H1 (cell line): ENCODE results near the gene DKK3. TPM values are rescaled to one million over a fixed set of nuclear protein-coding genes. Genes with fewer than 3 reads are reported as not detected.

ENCODE experiments used
- CTCF ChIA-PET: fragments of 300-600 bp; sonication (Branson Sonifier 250); formaldehyde crosslinking; loops from one replicate; lab custom pipeline; 2021; ENCODE audit not compliant: partially characterized antibody; lab: Charles Lee
- POLR2A ChIA-PET: fragments of 300-600 bp; sonication (Branson Sonifier 250); formaldehyde crosslinking; loops from one replicate; lab custom pipeline; 2021; ENCODE audit warnings: inconsistent platforms; ENCODE audit not compliant: partially characterized antibody; lab: Charles Lee
- DNase-seq, 2 experiments: peaks; one replicate each; pipeline versions ENCODE4 v3.0.0 to v3.0.0-alpha.2; 2010 to 2022; ENCODE audit warnings: low spot score in 2 of 2, low read depth in 1 of 2, mixed read lengths in 1 of 2
- FAIRE-seq: peaks from 2 replicates; lab custom pipeline; 2011; peaks lifted over from hg19 to GRCh38; lab: Jason Lieb, UNC
- H2AFZ ChIP-seq: 2 replicates; pipeline ENCODE4 v1.8.1; 2012; ENCODE audit warnings: low read length, inconsistent platforms
- H2AK5ac ChIP-seq: 2 replicates; pipeline ENCODE4 v1.6.1; 2013; ENCODE audit warnings: low read depth, low read length
- H2BK120ac ChIP-seq: replicated peaks from 2 replicates; pipeline ENCODE3; 2013; ENCODE audit warnings: low read depth, low read length, inconsistent platforms
- H2BK12ac ChIP-seq: 2 replicates; pipeline ENCODE4 v1.6.1; 2013; ENCODE audit warnings: low read depth, low read length
- H2BK15ac ChIP-seq: 2 replicates; pipeline ENCODE4 v1.6.1; 2013; ENCODE audit warnings: low read length
- H2BK20ac ChIP-seq: 2 replicates; pipeline ENCODE4 v1.6.1; 2013; ENCODE audit warnings: low read length
- H2BK5ac ChIP-seq: 2 replicates; pipeline ENCODE4 v1.6.1; 2013; ENCODE audit warnings: low read depth, low read length
- H3K14ac ChIP-seq: 2 replicates; pipeline ENCODE4 v1.6.1; 2013; ENCODE audit warnings: inconsistent platforms; ENCODE audit not compliant: insufficient read length
- H3K18ac ChIP-seq: 2 replicates; pipeline ENCODE4 v1.6.1; 2013; ENCODE audit warnings: low read length; ENCODE audit errors: extremely low read depth
- H3K23ac ChIP-seq: 2 replicates; pipeline ENCODE4 v1.6.1; 2013; ENCODE audit warnings: inconsistent platforms; ENCODE audit not compliant: insufficient read length
- H3K23me2 ChIP-seq: 2 replicates; pipeline ENCODE4 v1.6.1; 2013; ENCODE audit warnings: low read depth, low read length
- H3K27ac ChIP-seq: 2 replicates; pipeline ENCODE4 v1.6.1; 2011; ENCODE audit warnings: low read depth, low read length, inconsistent platforms
- H3K27me3 ChIP-seq, 4 experiments: replicated peaks in 1 of 4; 1 replicate in 1 of 4; 2 replicates in 3 of 4; pipeline versions ENCODE4 v1.6.1 to v1.8.1; 2011 to 2013; ENCODE audit warnings: low read length in 3 of 4, mild to moderate bottlenecking in 3 of 4, inconsistent platforms in 2 of 4, mixed read lengths in 2 of 4, moderate library complexity in 1 of 4; ENCODE audit not compliant: control insufficient read depth in 3 of 4, insufficient read depth in 3 of 4; ENCODE audit errors: extremely low read depth in 1 of 4
- H3K36me3 ChIP-seq, 4 experiments: 2 replicates each; pipeline versions ENCODE4 v1.6.1 to v1.8.1; 2011 to 2013; ENCODE audit warnings: mild to moderate bottlenecking in 4 of 4, low read length in 3 of 4, moderate library complexity in 2 of 4, control low read depth in 1 of 4, inconsistent platforms in 1 of 4; ENCODE audit not compliant: insufficient read depth in 4 of 4, control insufficient read depth in 2 of 4
- H3K4ac ChIP-seq: replicated peaks from 2 replicates; pipeline ENCODE3; 2013; ENCODE audit warnings: low read length, low read depth, mixed read lengths, inconsistent platforms; ENCODE audit not compliant: insufficient read length
- H3K4me1 ChIP-seq, 4 experiments: replicated peaks in 1 of 4; 1 replicate in 1 of 4; 2 replicates in 3 of 4; pipeline versions ENCODE4 v1.6.1 to v1.8.1; 2011 to 2013; ENCODE audit warnings: low read length in 3 of 4, inconsistent platforms in 2 of 4, mixed read lengths in 1 of 4; ENCODE audit not compliant: insufficient read depth in 4 of 4, control insufficient read depth in 3 of 4
- H3K4me2 ChIP-seq, 2 experiments: 2 replicates each; pipeline versions ENCODE4 v1.6.1 to v1.8.1; 2011 to 2013; ENCODE audit warnings: low read depth in 2 of 2, low read length in 2 of 2, control low read depth in 1 of 2, inconsistent platforms in 1 of 2, mild to moderate bottlenecking in 1 of 2; ENCODE audit not compliant: insufficient read depth in 1 of 2
- H3K4me3 ChIP-seq, 4 experiments: fragments of 200-600, 300-600 bp in 1 of 4; sonication (generic), shearing (Covaris generic), sonication (Bioruptor Twin) in 1 of 4; 2 replicates each; pipeline versions ENCODE4 v1.5.1 to v1.8.1; 2011 to 2016; ENCODE audit warnings: low read length in 4 of 4, low read depth in 3 of 4, control low read depth in 2 of 4, inconsistent platforms in 2 of 4, mild to moderate bottlenecking in 2 of 4, mixed read lengths in 1 of 4, moderate library complexity in 1 of 4; ENCODE audit not compliant: insufficient read depth in 2 of 4; ENCODE audit errors: extremely low read depth in 1 of 4
- H3K56ac ChIP-seq: replicated peaks from 2 replicates; pipeline ENCODE3; 2013; ENCODE audit warnings: low read depth, mild to moderate bottlenecking, mixed read lengths, low read length, inconsistent platforms; ENCODE audit not compliant: insufficient read length
- H3K79me1 ChIP-seq: 2 replicates; pipeline ENCODE4 v1.6.1; 2013; ENCODE audit warnings: low read depth, low read length, control low read depth
- H3K79me2 ChIP-seq, 2 experiments: 2 replicates each; pipeline versions ENCODE4 v1.6.1 to v1.8.1; 2012 to 2013; ENCODE audit warnings: low read length in 2 of 2, mild to moderate bottlenecking in 2 of 2, inconsistent platforms in 1 of 2; ENCODE audit not compliant: insufficient read depth in 2 of 2, control insufficient read depth in 1 of 2
- H3K9ac ChIP-seq, 4 experiments: replicated peaks in 1 of 4; 1 replicate in 1 of 4; 2 replicates in 3 of 4; pipeline versions ENCODE4 v1.6.1 to v1.8.1; 2011 to 2013; ENCODE audit warnings: low read depth in 3 of 4, low read length in 3 of 4, control low read depth in 2 of 4, mild to moderate bottlenecking in 2 of 4, moderate library complexity in 2 of 4, inconsistent platforms in 1 of 4; ENCODE audit errors: extremely low read depth in 1 of 4
- H3K9me3 ChIP-seq, 2 experiments: 2 replicates each; pipeline versions ENCODE4 v1.6.1 to v1.8.1; 2012 to 2013; ENCODE audit warnings: mild to moderate bottlenecking in 2 of 2, moderate library complexity in 2 of 2, control low read depth in 1 of 2, inconsistent platforms in 1 of 2, low read depth in 1 of 2, low read length in 1 of 2, mixed read lengths in 1 of 2; ENCODE audit not compliant: insufficient read depth in 2 of 2
- H4K20me1 ChIP-seq, 2 experiments: replicated peaks in 1 of 2; 2 replicates each; pipeline versions ENCODE3 to v1.8.1; 2011 to 2013; ENCODE audit warnings: inconsistent platforms in 2 of 2, low read length in 2 of 2, mild to moderate bottlenecking in 1 of 2; ENCODE audit not compliant: insufficient read depth in 2 of 2, control insufficient read depth in 1 of 2
- H4K5ac ChIP-seq: 2 replicates; pipeline ENCODE4 v1.6.1; 2013; ENCODE audit warnings: low read length, low read depth, mixed read lengths, inconsistent platforms; ENCODE audit not compliant: insufficient read length
- H4K8ac ChIP-seq: 2 replicates; pipeline ENCODE4 v1.8.0; 2013; ENCODE audit warnings: mild to moderate bottlenecking, moderate library complexity, low read length, inconsistent platforms; ENCODE audit not compliant: insufficient read depth; ENCODE audit errors: extremely low read depth
- H4K91ac ChIP-seq: replicated peaks from 2 replicates; pipeline ENCODE3; 2013; ENCODE audit warnings: low read length, mixed read lengths, inconsistent platforms; ENCODE audit not compliant: insufficient read length
- ASH2L ChIP-seq: fragments of 200-600, 300-600 bp; sonication (generic); IDR thresholded peaks from one replicate; pipeline ENCODE4 v1.7.1; 2017; ENCODE audit warnings: low read length
- BACH1 ChIP-seq: IDR thresholded peaks from 2 replicates; pipeline ENCODE4 v1.6.1; 2012; ENCODE audit warnings: low read length, improper control_type of control experiment
- BCL11A ChIP-seq, 2 experiments: IDR thresholded peaks; one replicate each; pipeline ENCODE4 v1.6.1; 2011; ENCODE audit warnings: low read depth in 2 of 2, low read length in 2 of 2, mild to moderate bottlenecking in 2 of 2
- CTBP2 ChIP-seq: IDR thresholded peaks from 2 replicates; pipeline ENCODE4 v1.7.0; 2011; ENCODE audit warnings: borderline replicate concordance, mild to moderate bottlenecking, moderate library complexity, mixed read lengths, low read length; ENCODE audit not compliant: insufficient read depth, insufficient read length
- EGR1 ChIP-seq: IDR thresholded peaks from 2 replicates; pipeline ENCODE4 v1.6.1; 2011; ENCODE audit warnings: low read depth, low read length, borderline replicate concordance
- HDAC2 ChIP-seq, 2 experiments: fragments of 300-600 bp in 1 of 2; sonication (generic) in 1 of 2; IDR thresholded peaks; 2 replicates each; pipeline ENCODE4 v1.6.1; 2011 to 2012; ENCODE audit warnings: low read depth in 2 of 2, low read length in 2 of 2, mild to moderate bottlenecking in 2 of 2, moderate library complexity in 2 of 2, borderline replicate concordance in 1 of 2, inconsistent platforms in 1 of 2
- JUN ChIP-seq: IDR thresholded peaks from 2 replicates; pipeline ENCODE4 v1.6.1; 2011; ENCODE audit warnings: low read depth, mild to moderate bottlenecking, improper control_type of control experiment, low read length
- MAFK ChIP-seq: IDR thresholded peaks from 2 replicates; pipeline ENCODE4 v1.6.1; 2012; ENCODE audit warnings: low read depth, mild to moderate bottlenecking, improper control_type of control experiment, low read length
- PHF8 ChIP-seq: fragments of 200-600 bp; sonication (generic); conservative IDR thresholded peaks from 2 replicates; pipeline ENCODE4 v1.7.1; 2012; ENCODE audit warnings: low read depth, mild to moderate bottlenecking, inconsistent platforms, low read length, moderate library complexity
- POLR2A ChIP-seq, 2 experiments: IDR thresholded peaks; 1 replicate in 1 of 2; 2 replicates in 1 of 2; pipeline ENCODE4 v1.6.1; 2011; ENCODE audit warnings: low read depth in 2 of 2, low read length in 2 of 2, mild to moderate bottlenecking in 2 of 2; ENCODE audit errors: control extremely low read depth in 1 of 2
- POU5F1 ChIP-seq: IDR thresholded peaks from 2 replicates; pipeline ENCODE4 v1.6.1; 2011; ENCODE audit warnings: low read depth, mild to moderate bottlenecking, low read length, moderate library complexity
- RBBP5 ChIP-seq: IDR thresholded peaks from 2 replicates; pipeline ENCODE4 v1.7.1; 2012; ENCODE audit warnings: low read depth, mild to moderate bottlenecking, inconsistent platforms, low read length, moderate library complexity, borderline replicate concordance
- SIRT6 ChIP-seq: IDR thresholded peaks from one replicate; pipeline ENCODE4 v1.7.1; 2012; ENCODE audit warnings: low read length, inconsistent platforms
- SP2 ChIP-seq: IDR thresholded peaks from 2 replicates; pipeline ENCODE4 v1.6.1; 2012; ENCODE audit warnings: mild to moderate bottlenecking, low read length, inconsistent platforms
- TCF12 ChIP-seq: IDR thresholded peaks from 2 replicates; pipeline ENCODE4 v1.6.1; 2011; ENCODE audit warnings: low read depth, mild to moderate bottlenecking, low read length
- TEAD4 ChIP-seq: IDR thresholded peaks from 2 replicates; pipeline ENCODE4 v1.6.1; 2012; ENCODE audit warnings: low read depth, low read length, inconsistent platforms, mixed read lengths
- WGBS, 2 experiments: shearing (Covaris generic) in 1 of 2; methylation state at CpG; one replicate each; pipeline versions ENCODE4 v1.1.6 to v1.1.7; 2013 to 2015; ENCODE audit warnings: low lambda C conversion rate in 2 of 2, mixed read lengths in 2 of 2, inconsistent platforms in 1 of 2, low coverage in 1 of 2, missing lambda C conversion rate in 1 of 2; ENCODE audit not compliant: insufficient replicate concordance in 2 of 2, insufficient coverage in 1 of 2, insufficient read length in 1 of 2; ENCODE audit errors: extremely low coverage in 1 of 2, missing lambda C conversion rate in 1 of 2; 5-methylcytosine and 5-hydroxymethylcytosine counted together
- polyA plus RNA-seq, 7 experiments: library from polyadenylated mRNA; depleted of rRNA in 3 of 7; stranded (reverse) in 5 of 7; unstranded in 2 of 7; fragments of >200 nt in 5 of 7; fragments of 200-250 nt in 2 of 7; gene quantifications; 1 replicate in 5 of 7; 2 replicates in 1 of 7; 4 replicates in 1 of 7; pipeline versions ENCODE4 v1.2.1 to v1.2.3, GENCODE V29; 2011 to 2013; ENCODE audit warnings: missing spikeins in 2 of 7, mixed read lengths in 2 of 7
- total RNA-seq: library from RNA; stranded (reverse); fragmentation: NEBNext Ultra II Directional; extraction: Animal tissue kit (Norgen Biotek cat#: 25700); gene quantifications from 2 replicates; pipeline ENCODE4 v1.2.1, GENCODE V29; 2021

The DKK3 gene
- total and polyA plus RNA-seq, 2 of the 8 experiments (the other 6 are each of a cell fraction or from before 2014, with no cell fraction given) = 30.0 to 40.1 TPM

GRCh38 chr11:11980200-11980599 is 28.2 kb downstream of the DKK3 start:
- FAIRE-seq (no peak), DNase-seq (no peak)
- H4K8ac ChIP-seq = no peak overlapping the region
- H3K18ac ChIP-seq = no peak overlapping the region
- no peaks in the 10 kb centered on the region for H3K9me3 ChIP-seq
- 96% methylated on average over 2 of the region's 2 CpGs; no CpG with 5 or more reads in 1 of the 2 experiments for WGBS, 2 experiments
- H2AK5ac ChIP-seq = no peak overlapping the region
- H2BK12ac ChIP-seq = no peak overlapping the region
- POLR2A ChIA-PET = interaction anchor here (0.6 kb wide), 1 partner anchor 16 kb away, joined by 3 read pairs; no protein-coding TSS in a partner anchor
- no peaks in the 10 kb centered on the region for H3K36me3 ChIP-seq
- no peak overlapping the region for H3K14ac ChIP-seq
- H2BK5ac ChIP-seq = no peak overlapping the region
- no peak overlapping the region for H2BK15ac ChIP-seq
- peaks cover 0 to 6% (median 2%) of the 10 kb centered on the region in 4 experiments; a peak in 4 of 7 replicates for H3K4me1 ChIP-seq
- H2BK20ac ChIP-seq = no peak overlapping the region
- no peaks in the 10 kb centered on the region for H3K27me3 ChIP-seq
- no peak overlapping the region for H3K56ac ChIP-seq
- H3K9ac ChIP-seq = no peak overlapping the region
- H4K20me1 ChIP-seq = no peaks in the 10 kb centered on the region
- H3K79me1 ChIP-seq = no peaks in the 10 kb centered on the region
- no peak overlapping the region for H3K23ac ChIP-seq
- no peak overlapping the region for H3K4me3 ChIP-seq
- CTCF ChIA-PET = interaction anchor here (1.0 to 5.4 kb wide), 6 partner anchors 14 to 67 kb away, joined by 3 to 63 read pairs (median 4); no protein-coding TSS in a partner anchor
- H3K27ac ChIP-seq = no peak overlapping the region
- no peak overlapping the region for H2BK120ac ChIP-seq
- H3K4me2 ChIP-seq = no peak overlapping the region
- no peak overlapping the region for H3K4ac ChIP-seq
- H2AFZ ChIP-seq = no peak overlapping the region
- H4K91ac ChIP-seq = no peak overlapping the region
- no peak overlapping the region for H4K5ac ChIP-seq
- H3K23me2 ChIP-seq = no peaks in the 10 kb centered on the region
- no peaks in the 10 kb centered on the region for H3K79me2 ChIP-seq
- TF ChIP-seq EGR1 = no peak
- TF ChIP-seq JUN = no peak
- no peak for TF ChIP-seq MAFK
- TF ChIP-seq BACH1 = no peak
- TF ChIP-seq POLR2A (IDR thresholded peaks at IDR 0.05; ENCODE audit: control extremely low read depth in 1 of 2, low read depth in 2 of 2, low read length in 2 of 2) = no peak
- no peak for TF ChIP-seq PHF8
- no peak for TF ChIP-seq BCL11A (IDR thresholded peaks at IDR 0.05; ENCODE audit: low read depth in 2 of 2, low read length in 2 of 2)
- TF ChIP-seq TEAD4 = no peak
- TF ChIP-seq RBBP5 = no peak
- TF ChIP-seq ASH2L = no peak
- TF ChIP-seq TCF12 = no peak
- no peak for TF ChIP-seq POU5F1
- TF ChIP-seq CTBP2 = no peak
- no peak for TF ChIP-seq SP2
- no peak for TF ChIP-seq HDAC2 (IDR thresholded peaks at IDR 0.05; ENCODE audit: borderline replicate concordance in 1 of 2, low read depth in 2 of 2, low read length in 2 of 2)
- no peak for TF ChIP-seq SIRT6
